Esophagus muscularis mucosa (tissue), 4 donors: ENCODE data around the gene PIM3. TPM values are rescaled to one million over a fixed set of nuclear protein-coding genes. Genes with fewer than 3 reads are reported as not detected.

Source experiments
- DNase-seq: peaks from one replicate; pipeline ENCODE4 v3.0.0-alpha.2; 2017; ENCODE audit errors: extremely low spot score
- H3K27ac ChIP-seq, 4 donors: fragments of 200-600 bp; sonication (generic); replicated peaks in 1 of 4; 1 replicate in 3 of 4; 2 replicates in 1 of 4; pipeline ENCODE4 v1.5.1; 2016 to 2019; ENCODE audit warnings: mild to moderate bottlenecking in 1 of 4
- H3K27me3 ChIP-seq, 4 donors: fragments of 200-600 bp; sonication (generic); one replicate each; pipeline versions ENCODE4 v1.5.1 to v1.6.0; 2016 to 2019
- H3K36me3 ChIP-seq, 4 donors: fragments of 200-600 bp; sonication (generic); one replicate each; pipeline ENCODE4 v1.5.1; 2016 to 2019
- H3K4me1 ChIP-seq, 4 donors: fragments of 200-600 bp; sonication (generic); one replicate each; pipeline ENCODE4 v1.5.1; 2016 to 2019
- H3K4me3 ChIP-seq, 4 donors: fragments of 200-600 bp; sonication (generic); 1 replicate in 2 of 4; 2 replicates in 2 of 4; pipeline ENCODE4 v1.5.1; 2016 to 2019; ENCODE audit warnings: mild to moderate bottlenecking in 4 of 4, moderate library complexity in 1 of 4
- H3K9me3 ChIP-seq, 4 donors: fragments of 200-600 bp; sonication (generic); 1 replicate in 3 of 4; 2 replicates in 1 of 4; pipeline ENCODE4 v1.5.1; 2016 to 2019
- CTCF ChIP-seq, 3 experiments: fragments of 200-600 bp in 2 of 3; fragments of 450-650 bp in 1 of 3; sonication (generic) in 2 of 3; IDR thresholded peaks; one replicate each; pipeline ENCODE4 v1.5.1; 2017 to 2019; ENCODE audit warnings: antibody characterized with exemption in 3 of 3, mild to moderate bottlenecking in 2 of 3, moderate library complexity in 1 of 3
- EP300 ChIP-seq: sonication (generic); formaldehyde crosslinking; IDR thresholded peaks from one replicate; pipeline ENCODE4 v1.6.1; 2017; ENCODE audit warnings: antibody characterized with exemption
- POLR2A ChIP-seq: fragments of 450-650 bp; IDR thresholded peaks from one replicate; pipeline ENCODE4 v1.6.1; 2017; ENCODE audit warnings: antibody characterized with exemption, moderate library complexity, mild to moderate bottlenecking, low read depth
- POLR2AphosphoS5 ChIP-seq, 2 donors: sonication (generic); formaldehyde crosslinking; IDR thresholded peaks; one replicate each; pipeline ENCODE4 v1.6.1; 2017; ENCODE audit warnings: antibody characterized with exemption in 2 of 2
- WGBS: methylation state at CpG from one replicate; pipeline ENCODE4 v1.1.5; 2018; 5-methylcytosine and 5-hydroxymethylcytosine counted together
- intact Hi-C: fragments of 100-400 bp; cut with DNase I; formaldehyde crosslinking; loops from one replicate; pipeline ENCODE4 v1.15.1; 2023
- total RNA-seq, 4 donors: library from RNA; depleted of rRNA; stranded (reverse); fragments of >200 nt; gene quantifications; one replicate each; pipeline versions ENCODE4 v1.1.0 to v1.2.1, GENCODE V29; 2016

The PIM3 gene
- total RNA-seq, 4 donors from 2014 or later = 36.1 to 106 (median 56.5) TPM

GRCh38 chr22:49954991-49955580 lies 5.5 kb upstream of the PIM3 start:
- Histone ChIP-seq H3K36me3 (no peaks in the 10 kb centered on the region), H3K27ac (peak overlapping the region in 2 of 4 donors; percentile 1 to 64)
- intact Hi-C loops = no loop called here

DNA sequence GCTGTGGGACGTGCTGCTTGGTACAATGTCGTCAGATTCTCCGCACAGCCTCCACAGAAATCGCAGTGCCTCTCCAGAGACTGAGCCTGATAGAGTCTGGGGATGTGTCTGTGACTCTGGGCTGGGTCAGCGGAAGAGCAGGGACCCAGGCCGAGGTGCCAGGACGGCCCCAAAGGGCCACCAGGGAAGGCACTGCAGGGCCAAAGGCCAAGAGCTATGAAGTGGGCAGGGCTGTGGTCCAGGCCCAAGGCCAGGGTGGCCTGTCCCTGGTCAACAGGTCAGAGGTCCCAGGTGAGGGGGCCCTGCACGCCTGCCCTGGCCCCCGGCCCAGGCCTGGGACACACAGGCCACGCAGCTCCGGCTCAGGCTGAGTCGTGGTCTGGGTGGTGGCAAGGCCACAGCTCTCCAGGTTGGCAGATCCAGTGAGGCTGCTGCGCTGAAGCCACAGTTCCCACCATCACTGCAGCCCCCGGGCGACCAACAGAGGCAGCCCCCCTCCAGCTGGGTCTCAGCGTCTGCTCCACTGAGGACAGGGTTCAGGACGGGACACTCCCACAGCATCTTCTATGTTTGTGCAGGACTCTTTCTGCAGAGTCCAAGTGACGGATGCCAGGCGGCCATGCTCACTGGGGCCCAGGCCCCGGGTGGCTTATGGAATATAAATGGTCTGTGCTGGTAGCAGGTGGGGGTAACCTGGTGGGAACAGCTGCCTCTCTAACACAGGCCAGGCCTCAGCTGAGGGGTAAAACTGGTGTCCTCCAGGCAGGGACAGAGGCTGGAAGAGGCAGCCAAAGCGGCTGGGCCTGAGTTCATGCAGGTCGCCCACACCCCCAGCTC lies 4.8 kb upstream of the PIM3 start:
- H3K36me3 ChIP-seq = no peaks in the 10 kb centered on the region
- DNase-seq = no peak
- no peak overlapping the region for H3K4me3 ChIP-seq
- no peaks in the 10 kb centered on the region for H3K9me3 ChIP-seq
- intact Hi-C loops = no loop called here
- 100% methylated on average over 3 of the region's 22 CpGs for WGBS
- H3K27me3 ChIP-seq = no peaks in the 10 kb centered on the region
- peak overlapping the region in 1 of 4 donors; percentile 39 for H3K27ac ChIP-seq
- H3K4me1 ChIP-seq = peaks cover 46 to 57% (median 52%) of the 10 kb centered on the region in 4 donors
- TF ChIP-seq CTCF (IDR thresholded peaks at IDR 0.05) (no peak), POLR2A (no peak), EP300 (no peak), POLR2AphosphoS5 (IDR thresholded peaks at IDR 0.05) (no peak)

More at GRCh38 chr22:49954991-49955580, 5.5 kb upstream of the PIM3 start:
- H3K27me3 ChIP-seq = no peaks in the 10 kb centered on the region
- WGBS = 100% methylated on average over 2 of the region's 15 CpGs
- H3K4me1 ChIP-seq = peaks cover 46 to 57% (median 52%) of the 10 kb centered on the region in 4 donors
- H3K9me3 ChIP-seq = no peaks in the 10 kb centered on the region
- no peak overlapping the region for H3K4me3 ChIP-seq
- TF ChIP-seq EP300 (no peak), POLR2A (no peak), POLR2AphosphoS5 (IDR thresholded peaks at IDR 0.05) (no peak)
- no peak for DNase-seq

DNA sequence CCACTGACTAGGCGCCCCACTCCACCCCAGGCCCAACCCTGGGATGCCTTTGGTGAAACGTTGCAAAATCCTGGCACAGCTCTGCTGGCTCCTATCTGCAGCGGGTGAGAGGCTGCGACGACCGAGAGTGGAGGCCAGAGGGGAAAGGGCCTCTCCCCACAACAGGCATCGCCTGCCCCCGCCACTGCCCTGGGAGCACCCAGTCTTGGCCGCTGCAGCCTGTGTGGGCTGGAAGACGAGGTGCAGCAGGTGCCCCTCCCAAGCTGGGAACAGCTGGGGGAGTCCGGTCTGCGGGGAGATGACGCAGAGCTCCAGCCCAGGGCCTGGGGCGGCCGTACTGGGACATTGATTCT lies 4.2 kb upstream of the PIM3 start:
- intact Hi-C loops = no loop called here
- no peak for DNase-seq
- WGBS = 96% methylated on average over 10 of the region's 15 CpGs
- H3K36me3 ChIP-seq = peaks cover 0 to 2% (median under 1%) of the 10 kb centered on the region in 4 donors
- TF ChIP-seq EP300 = no peak
- no peak for TF ChIP-seq POLR2AphosphoS5 (IDR thresholded peaks at IDR 0.05)
- TF ChIP-seq CTCF (IDR thresholded peaks at IDR 0.05) = no peak
- no peak for TF ChIP-seq POLR2A
- H3K9me3 ChIP-seq = no peaks in the 10 kb centered on the region
- no peak overlapping the region for H3K4me3 ChIP-seq
- no peaks in the 10 kb centered on the region for H3K27me3 ChIP-seq
- H3K27ac ChIP-seq = no peak overlapping the region
- H3K4me1 ChIP-seq = peaks cover 46 to 60% (median 55%) of the 10 kb centered on the region in 4 donors

DNA sequence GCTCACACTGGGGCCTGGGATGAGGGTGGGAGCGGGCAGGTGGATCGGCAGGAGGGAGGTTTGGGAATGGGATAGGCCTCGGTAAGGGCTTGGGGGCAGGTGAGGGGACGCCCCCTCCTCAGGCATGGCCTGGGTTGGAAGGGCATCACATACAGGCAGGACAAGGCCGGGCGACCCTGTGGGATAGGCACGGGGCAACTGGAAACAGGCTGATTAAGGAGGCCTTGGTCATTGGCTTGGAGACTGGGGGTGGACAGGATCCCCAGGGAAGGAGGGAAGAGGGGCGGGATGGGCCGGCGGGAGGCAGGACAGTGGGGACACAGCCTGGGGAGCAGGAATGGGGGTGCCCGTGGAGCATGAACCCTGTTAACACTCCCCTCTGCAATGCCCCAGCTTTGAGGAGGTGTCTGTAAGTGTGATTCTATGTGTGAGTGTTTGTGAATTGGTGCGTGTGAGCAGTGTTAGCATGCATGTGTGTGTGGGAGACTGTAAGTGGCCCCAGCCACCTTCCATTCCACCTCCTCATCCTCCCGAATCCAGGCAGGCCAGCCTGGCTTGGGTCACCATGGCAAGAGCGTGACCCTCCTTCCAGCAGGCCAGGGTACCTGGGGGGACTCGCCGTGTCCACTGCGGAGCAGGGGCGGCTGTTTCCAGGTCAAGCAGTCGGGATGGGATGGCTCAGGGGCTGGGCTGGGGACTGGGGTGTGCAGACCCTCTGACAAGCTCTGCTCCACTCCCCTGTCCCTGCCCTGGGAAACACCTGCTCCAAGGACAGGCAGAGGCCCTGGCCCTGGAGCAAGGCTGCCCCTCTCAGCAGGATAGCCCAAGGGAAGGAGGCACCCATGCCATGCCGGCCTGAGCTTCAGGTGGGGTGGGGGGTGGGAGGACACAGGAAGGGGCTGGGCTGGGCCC lies 3.4 kb upstream of the PIM3 start:
- peaks cover 0 to 9% (median 4%) of the 10 kb centered on the region in 4 donors for H3K36me3 ChIP-seq
- TF ChIP-seq POLR2A (no peak), CTCF (IDR thresholded peaks at IDR 0.05) (no peak), POLR2AphosphoS5 (IDR thresholded peaks at IDR 0.05) (no peak), EP300 (no peak)
- 85% methylated on average over 15 of the region's 20 CpGs for WGBS
- no peaks in the 10 kb centered on the region for H3K9me3 ChIP-seq
- H3K4me3 ChIP-seq = no peak overlapping the region
- intact Hi-C loops = no loop called here
- H3K27me3 ChIP-seq = no peaks in the 10 kb centered on the region
- H3K27ac ChIP-seq = no peak overlapping the region
- DNase-seq = no peak
- peaks cover 43 to 60% (median 52%) of the 10 kb centered on the region in 4 donors for H3K4me1 ChIP-seq
